ENCODE measurements around the gene SUPT20HL1. TPM values are rescaled to one million over a fixed set of nuclear protein-coding genes. Genes with fewer than 3 reads are reported as not detected.

SUPT20HL1 gene
- total RNA-seq, 1 experiment from 2014 or later, result not detected

DNA sequence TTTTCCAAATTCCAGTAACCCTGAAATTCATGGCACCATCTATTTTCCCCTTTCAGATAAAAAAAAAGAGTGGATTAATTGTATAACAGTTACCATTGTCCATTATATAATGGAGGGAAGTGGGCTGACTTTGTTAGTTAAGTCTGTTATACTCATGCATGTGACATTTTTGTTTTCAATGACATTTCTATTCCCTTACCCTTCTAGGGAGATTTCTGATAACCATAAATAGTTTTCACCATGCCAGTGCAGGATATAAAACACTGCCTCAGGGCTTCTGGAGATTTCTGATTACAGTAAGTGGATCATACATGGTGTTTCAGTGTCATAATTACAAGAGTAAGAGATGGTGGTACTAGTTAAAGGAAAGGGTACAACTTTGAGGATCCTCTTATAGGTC, 45.5 kb downstream of the SUPT20HL1 start:
- H3K9me3 ChIP-seq (ENCODE audit: low read length), result no peaks in the 10 kb centered on the region
- H3K4me3 ChIP-seq (ENCODE audit: low read length), result no peak overlapping the region
- H2AFZ ChIP-seq (ENCODE audit: low read length), result no peak overlapping the region
- no TSS peak for BruUV-seq (replicated peaks)
- TF ChIP-seq, protein P1, sequence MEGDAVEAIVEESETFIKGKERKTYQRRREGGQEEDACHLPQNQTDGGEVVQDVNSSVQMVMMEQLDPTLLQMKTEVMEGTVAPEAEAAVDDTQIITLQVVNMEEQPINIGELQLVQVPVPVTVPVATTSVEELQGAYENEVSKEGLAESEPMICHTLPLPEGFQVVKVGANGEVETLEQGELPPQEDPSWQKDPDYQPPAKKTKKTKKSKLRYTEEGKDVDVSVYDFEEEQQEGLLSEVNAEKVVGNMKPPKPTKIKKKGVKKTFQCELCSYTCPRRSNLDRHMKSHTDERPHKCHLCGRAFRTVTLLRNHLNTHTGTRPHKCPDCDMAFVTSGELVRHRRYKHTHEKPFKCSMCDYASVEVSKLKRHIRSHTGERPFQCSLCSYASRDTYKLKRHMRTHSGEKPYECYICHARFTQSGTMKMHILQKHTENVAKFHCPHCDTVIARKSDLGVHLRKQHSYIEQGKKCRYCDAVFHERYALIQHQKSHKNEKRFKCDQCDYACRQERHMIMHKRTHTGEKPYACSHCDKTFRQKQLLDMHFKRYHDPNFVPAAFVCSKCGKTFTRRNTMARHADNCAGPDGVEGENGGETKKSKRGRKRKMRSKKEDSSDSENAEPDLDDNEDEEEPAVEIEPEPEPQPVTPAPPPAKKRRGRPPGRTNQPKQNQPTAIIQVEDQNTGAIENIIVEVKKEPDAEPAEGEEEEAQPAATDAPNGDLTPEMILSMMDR (conservative IDR thresholded peaks at IDR 0.05; ENCODE audit: low read depth, low read length), result no peak
- no peak for TF ChIP-seq EZH2 (IDR thresholded peaks at IDR 0.05; ENCODE audit: low read length, unreplicated experiment)
- TF ChIP-seq EZH2phosphoT487 (IDR thresholded peaks at IDR 0.05; ENCODE audit: borderline replicate concordance, low read length), result no peak
- DNase-seq (no peak), ATAC-seq (no peak)
- no peaks in the 10 kb centered on the region for H3K36me3 ChIP-seq (ENCODE audit: low read depth, low read length)
- no peak overlapping the region for H3K9ac ChIP-seq (ENCODE audit: low read length)
- H3F3A ChIP-seq (ENCODE audit: low read length, unreplicated experiment), result no peaks in the 10 kb centered on the region
- no peaks in the 10 kb centered on the region for H3K4me1 ChIP-seq (ENCODE audit: insufficient read depth, low read length)
- no peaks in the 10 kb centered on the region for H3K27me3 ChIP-seq (ENCODE audit: low read length)
- no peaks in the 10 kb centered on the region for H3K79me2 ChIP-seq (ENCODE audit: low read length)
- ChIA-PET CTCF (no interaction called here), POLR2A (ENCODE audit: unreplicated experiment) (no interaction called here)
- intact Hi-C loops (cut with micrococcal nuclease), result no loop called here
- no peaks in the 10 kb centered on the region for H4K20me1 ChIP-seq (ENCODE audit: low read length)
- H3K9me2 ChIP-seq (replicated peaks; ENCODE audit: low read length), result no peaks in the 10 kb centered on the region
- no peak overlapping the region for H3K4me2 ChIP-seq (ENCODE audit: low read length)
- no peak overlapping the region for H3K27ac ChIP-seq (ENCODE audit: low read length)

Other genes with a start within 250 kb of the SUPT20HL1 start
- gene ZFX, start 210.9 kb upstream of the SUPT20HL1 start, total RNA-seq (2014; rRNA removed), result 21.0 and 25.9 TPM in 2 replicates
- gene SUPT20HL2, start 46.6 kb upstream of the SUPT20HL1 start, total RNA-seq (2014; rRNA removed), result not detected in 2 replicates
- 22.6 and 24.4 TPM in 2 replicates for gene PDK3, start 104.6 kb downstream of the SUPT20HL1 start, total RNA-seq (2014; rRNA removed)

Measured in PC-3 (cell line).